PC-9 (cell line): ENCODE results near the gene ERGIC2.

Experiments used
- CTCF ChIP-seq: fragments of 200-600 bp; sonication (generic); conservative IDR thresholded peaks from 2 replicates; pipeline ENCODE4 v1.6.1; 2017; ENCODE audit warnings: mixed run types, antibody characterized with exemption, mild to moderate bottlenecking, moderate library complexity
- EZH2 ChIP-seq: fragments of 200-600 bp; sonication (generic); IDR thresholded peaks from 2 replicates; pipeline ENCODE4 v1.8.0; 2017; ENCODE audit warnings: antibody characterized with exemption, low read depth

GRCh38 chr12:29405561-29405960 is 24.6 kb upstream of the ERGIC2 start:
- no peak for TF ChIP-seq CTCF
- TF ChIP-seq EZH2, result no peak
